CD4-positive, alpha-beta T cell treated with Interleukin-4 for 1 hour (primary cell): ENCODE measurements around the gene MAGI2.
A peak's percentile ranks its signal among the peaks of the same experiment; 100 is the strongest.

Experiments used
- DNase-seq, 2 donors: peaks; one replicate each; pipeline ENCODE4 v3.0.0-alpha.2; 2020 to 2022

MAGI2 gene

GRCh38 chr7:79453558-79454360 is at the start of gene MAGI2:
TSS of gene MAGI2 (minus strand) at chr7:79453667. CDS start at chr7:79453320, 347 bp downstream.
- peak in 1 of 2 donors; percentile 11 for DNase-seq

- no peak for DNase-seq
These were observed 48.7 kb upstream of the MAGI2 start for GRCh38 chr7:79502151-79502550.

GRCh38 chr7:79500759-79501158 is 47.3 kb upstream of the MAGI2 start:
- DNase-seq: no peak

- no peak for DNase-seq
These were observed 44.3 kb upstream of the MAGI2 start for GRCh38 chr7:79497728-79498127.

- DNase-seq: no peak
These were observed 42.2 kb upstream of the MAGI2 start for GRCh38 chr7:79495544-79496272.

- no peak for DNase-seq
These were observed 40.6 kb upstream of the MAGI2 start for GRCh38 chr7:79494046-79494445.

- DNase-seq: no peak
These were observed 35.9 kb upstream of the MAGI2 start for GRCh38 chr7:79489371-79489770.

- DNase-seq: no peak
These were observed 24.9 kb upstream of the MAGI2 start for GRCh38 chr7:79478386-79478785.

GRCh38 chr7:79475455-79475854 is 22.0 kb upstream of the MAGI2 start:
- no peak for DNase-seq

GRCh38 chr7:79471699-79472098 is 18.2 kb upstream of the MAGI2 start:
- no peak for DNase-seq

- DNase-seq: no peak
These were observed 17.8 kb upstream of the MAGI2 start for GRCh38 chr7:79471283-79471682.

GRCh38 chr7:79465551-79465950 is 12.1 kb upstream of the MAGI2 start:
- DNase-seq: no peak

- no peak for DNase-seq
These were observed 10.6 kb upstream of the MAGI2 start for GRCh38 chr7:79464051-79464450.

GRCh38 chr7:79462390-79462789 is 8.9 kb upstream of the MAGI2 start:
- no peak for DNase-seq

- no peak for DNase-seq
These were observed 8.2 kb upstream of the MAGI2 start for GRCh38 chr7:79461660-79462059.

- no peak for DNase-seq
These were observed 5.9 kb upstream of the MAGI2 start for GRCh38 chr7:79459381-79459780.

- DNase-seq: no peak
These were observed 5.3 kb upstream of the MAGI2 start for GRCh38 chr7:79458796-79459195.

GRCh38 chr7:79455173-79455790 is 1.8 kb upstream of the MAGI2 start:
- DNase-seq: no peak

- no peak for DNase-seq
These were observed 994 bp upstream of the MAGI2 start for GRCh38 chr7:79454361-79454960.

GRCh38 chr7:79453266-79453557 is 255 bp downstream of the MAGI2 start:
- no peak for DNase-seq

- DNase-seq: no peak
These were observed 787 bp downstream of the MAGI2 start for GRCh38 chr7:79452495-79453265.

- DNase-seq: no peak
These were observed 1.4 kb downstream of the MAGI2 start for GRCh38 chr7:79452032-79452494.

GRCh38 chr7:79451580-79451979 is 1.9 kb downstream of the MAGI2 start:
- DNase-seq: no peak
